ENCODE measurements around the gene ANKMY1.
A peak's percentile ranks its signal among the peaks of the same experiment; 100 is the strongest.

Gene ANKMY1

GRCh38 chr2:240579771-240580614 lies 22.2 kb upstream of the ANKMY1 start:
- peak; percentile 71 for DNase-seq (ENCODE audit: low spot score)
- FAIRE-seq, result peak; percentile 77

GRCh38 chr2:240579071-240579762 lies 21.4 kb upstream of the ANKMY1 start:
- DNase-seq (ENCODE audit: low spot score) (no peak), FAIRE-seq (no peak)

- DNase-seq (ENCODE audit: low spot score) (no peak), FAIRE-seq (no peak)
Observed at GRCh38 chr2:240578488-240578887, 20.7 kb upstream of the ANKMY1 start.

- FAIRE-seq, result no peak
- DNase-seq (ENCODE audit: low spot score), result no peak
Observed at GRCh38 chr2:240578110-240578450, 20.3 kb upstream of the ANKMY1 start.

- DNase-seq (ENCODE audit: low spot score) (no peak), FAIRE-seq (no peak)
Observed at GRCh38 chr2:240577281-240578109, 19.7 kb upstream of the ANKMY1 start.

GRCh38 chr2:240576436-240577205 lies 18.8 kb upstream of the ANKMY1 start:
- DNase-seq (ENCODE audit: low spot score), result no peak
- no peak for FAIRE-seq

- FAIRE-seq, result no peak
- DNase-seq (ENCODE audit: low spot score), result no peak
Observed at GRCh38 chr2:240576036-240576435, 18.2 kb upstream of the ANKMY1 start.

GRCh38 chr2:240575101-240575965 lies 17.5 kb upstream of the ANKMY1 start:
- FAIRE-seq, result no peak

GRCh38 chr2:240574386-240575100 lies 16.8 kb upstream of the ANKMY1 start:
- FAIRE-seq, result no peak
- no peak for DNase-seq (ENCODE audit: low spot score)

More at GRCh38 chr2:240575101-240575965, 17.5 kb upstream of the ANKMY1 start:
- DNase-seq (ENCODE audit: low spot score), result no peak

- no peak for FAIRE-seq
- no peak for DNase-seq (ENCODE audit: low spot score)
Observed at GRCh38 chr2:240573516-240574385, 16.0 kb upstream of the ANKMY1 start.

GRCh38 chr2:240573071-240573515 lies 15.3 kb upstream of the ANKMY1 start:
- DNase-seq (ENCODE audit: low spot score) (no peak), FAIRE-seq (no peak)

GRCh38 chr2:240572141-240573031 lies 14.6 kb upstream of the ANKMY1 start:
- no peak for DNase-seq (ENCODE audit: low spot score)
- no peak for FAIRE-seq

GRCh38 chr2:240571314-240571973 lies 13.7 kb upstream of the ANKMY1 start:
- DNase-seq (ENCODE audit: low spot score) (no peak), FAIRE-seq (no peak)

GRCh38 chr2:240570531-240571313 lies 12.9 kb upstream of the ANKMY1 start:
- no peak for FAIRE-seq
- DNase-seq (ENCODE audit: low spot score), result no peak

GRCh38 chr2:240569998-240570530 lies 12.3 kb upstream of the ANKMY1 start:
- FAIRE-seq, result no peak
- no peak for DNase-seq (ENCODE audit: low spot score)

- FAIRE-seq, result no peak
- no peak for DNase-seq (ENCODE audit: low spot score)
Observed at GRCh38 chr2:240569523-240569997, 11.8 kb upstream of the ANKMY1 start.
